ENCODE data around the gene FOXP4. TPM values are rescaled to one million over a fixed set of nuclear protein-coding genes. Genes with fewer than 3 reads are reported as not detected.

FOXP4 gene
- total and polyA plus RNA-seq, 2 donors (not counting 1 experiment from before 2014, with no cell fraction given), result 0.81 to 1.8 TPM

- H3K27me3 ChIP-seq (ENCODE audit: control insufficient read depth, insufficient read depth, low read length), result peaks cover 35% of the 10 kb centered on the region
- no peaks in the 10 kb centered on the region for H3K9me3 ChIP-seq (ENCODE audit: control insufficient read depth, insufficient read depth, low read depth, low read length)
- no peak overlapping the region for H3K4me2 ChIP-seq (ENCODE audit: extremely low read depth, insufficient read depth, low read length)
- H3K79me2 ChIP-seq (ENCODE audit: control insufficient read depth, insufficient read depth, low read length), result no peaks in the 10 kb centered on the region
- no peaks in the 10 kb centered on the region for H3K36me3 ChIP-seq (ENCODE audit: control insufficient read depth, insufficient read depth, low read length)
- DNase-seq (ENCODE audit: low read depth in 2 of 2), result no peak
- no peak overlapping the region for H2AFZ ChIP-seq (ENCODE audit: low read length)
- no peak overlapping the region for H3K4me3 ChIP-seq (replicated peaks in 1 of 4; ENCODE audit: control extremely low read depth in 1 of 4, insufficient read depth in 1 of 4, low read depth in 3 of 4, low read length in 4 of 4)
- no peak overlapping the region for H3K27ac ChIP-seq (ENCODE audit: insufficient read depth, low read length)
- no peaks in the 10 kb centered on the region for H4K20me1 ChIP-seq (ENCODE audit: control insufficient read depth, extremely low read depth, insufficient read depth, low read length)
- no peak for TF ChIP-seq EZH2 (IDR thresholded peaks at IDR 0.05; ENCODE audit: low read length, missing control alignments)
- no peak for TF ChIP-seq CTCF (conservative IDR thresholded peaks at IDR 0.05 in 1 of 2, IDR thresholded peaks at IDR 0.05 in 1 of 2; ENCODE audit: low read depth in 1 of 2, low read length in 2 of 2)
- H3K4me1 ChIP-seq (ENCODE audit: control insufficient read depth, extremely low read depth, insufficient read depth, low read length), result no peaks in the 10 kb centered on the region
- H3K9ac ChIP-seq (ENCODE audit: insufficient read depth, low read length), result no peak overlapping the region
These were observed 17.1 kb upstream of the FOXP4 start for GRCh38 chr6:41529049-41529448.

GRCh38 chr6:41529970-41530369 lies 16.2 kb upstream of the FOXP4 start:
- no peak overlapping the region for H2AFZ ChIP-seq (ENCODE audit: low read length)
- H4K20me1 ChIP-seq (ENCODE audit: control insufficient read depth, extremely low read depth, insufficient read depth, low read length), result no peaks in the 10 kb centered on the region
- no peaks in the 10 kb centered on the region for H3K79me2 ChIP-seq (ENCODE audit: control insufficient read depth, insufficient read depth, low read length)
- no peak overlapping the region for H3K27ac ChIP-seq (ENCODE audit: insufficient read depth, low read length)
- H3K4me2 ChIP-seq (ENCODE audit: extremely low read depth, insufficient read depth, low read length), result no peak overlapping the region
- no peak for DNase-seq (ENCODE audit: low read depth in 2 of 2)
- no peaks in the 10 kb centered on the region for H3K36me3 ChIP-seq (ENCODE audit: control insufficient read depth, insufficient read depth, low read length)
- no peak overlapping the region for H3K4me3 ChIP-seq (replicated peaks in 1 of 4; ENCODE audit: control extremely low read depth in 1 of 4, insufficient read depth in 1 of 4, low read depth in 3 of 4, low read length in 4 of 4)
- H3K27me3 ChIP-seq (ENCODE audit: control insufficient read depth, insufficient read depth, low read length), result peaks cover 35% of the 10 kb centered on the region
- no peak overlapping the region for H3K9ac ChIP-seq (ENCODE audit: insufficient read depth, low read length)
- no peaks in the 10 kb centered on the region for H3K4me1 ChIP-seq (ENCODE audit: control insufficient read depth, extremely low read depth, insufficient read depth, low read length)
- H3K9me3 ChIP-seq (ENCODE audit: control insufficient read depth, insufficient read depth, low read depth, low read length), result no peaks in the 10 kb centered on the region
- TF ChIP-seq EZH2 (IDR thresholded peaks at IDR 0.05; ENCODE audit: low read length, missing control alignments), result no peak
- no peak for TF ChIP-seq CTCF (conservative IDR thresholded peaks at IDR 0.05 in 1 of 2, IDR thresholded peaks at IDR 0.05 in 1 of 2; ENCODE audit: low read depth in 1 of 2, low read length in 2 of 2)

GRCh38 chr6:41530476-41530875 lies 15.7 kb upstream of the FOXP4 start:
- Histone ChIP-seq H3K9ac (ENCODE audit: insufficient read depth, low read length) (no peak overlapping the region), H3K4me3 (replicated peaks in 1 of 4; ENCODE audit: control extremely low read depth in 1 of 4, insufficient read depth in 1 of 4, low read depth in 3 of 4, low read length in 4 of 4) (no peak overlapping the region), H3K79me2 (ENCODE audit: control insufficient read depth, insufficient read depth, low read length) (no peaks in the 10 kb centered on the region), H3K27me3 (ENCODE audit: control insufficient read depth, insufficient read depth, low read length) (peaks cover 35% of the 10 kb centered on the region), H3K4me1 (ENCODE audit: control insufficient read depth, extremely low read depth, insufficient read depth, low read length) (no peaks in the 10 kb centered on the region), H3K27ac (ENCODE audit: insufficient read depth, low read length) (no peak overlapping the region), H3K4me2 (ENCODE audit: extremely low read depth, insufficient read depth, low read length) (no peak overlapping the region), H3K9me3 (ENCODE audit: control insufficient read depth, insufficient read depth, low read depth, low read length) (no peaks in the 10 kb centered on the region), H4K20me1 (ENCODE audit: control insufficient read depth, extremely low read depth, insufficient read depth, low read length) (no peaks in the 10 kb centered on the region), H3K36me3 (ENCODE audit: control insufficient read depth, insufficient read depth, low read length) (no peaks in the 10 kb centered on the region), H2AFZ (ENCODE audit: low read length) (no peak overlapping the region)
- DNase-seq (ENCODE audit: low read depth in 2 of 2), result no peak
- TF ChIP-seq CTCF (conservative IDR thresholded peaks at IDR 0.05 in 1 of 2, IDR thresholded peaks at IDR 0.05 in 1 of 2; ENCODE audit: low read depth in 1 of 2, low read length in 2 of 2) (no peak), EZH2 (IDR thresholded peaks at IDR 0.05; ENCODE audit: low read length, missing control alignments) (no peak)

Data from fibroblast of lung (primary cell).